Measurements from ENCODE around the gene HDAC4.

HDAC4 gene

GRCh38 chr2:239365071-239365781 lies 35.6 kb downstream of the HDAC4 start:
- H3K4me3 ChIP-seq (ENCODE audit: low read depth, low read length) = no peak overlapping the region
- H3K36me3 ChIP-seq (ENCODE audit: control insufficient read depth in 1 of 2, insufficient read depth in 2 of 2, low read length in 2 of 2) = no peaks in the 10 kb centered on the region
- H2BK120ac ChIP-seq (ENCODE audit: insufficient read depth, low read length, poor library complexity) = no peak overlapping the region
- H4K12ac ChIP-seq (ENCODE audit: low read depth, low read length) = no peak overlapping the region
- peaks cover 7% of the 10 kb centered on the region for H3K9me3 ChIP-seq (ENCODE audit: insufficient read depth, low read depth, low read length)
- no peak overlapping the region for H3K14ac ChIP-seq (ENCODE audit: low read length)
- no peak for DNase-seq
- H2BK5ac ChIP-seq (ENCODE audit: low read depth, low read length, poor library complexity) = no peak overlapping the region
- H3K27me3 ChIP-seq (ENCODE audit: insufficient read depth, low read length) = no peaks in the 10 kb centered on the region
- H2AFZ ChIP-seq (ENCODE audit: insufficient read depth, low read length, poor library complexity) = no peak overlapping the region
- H3K18ac ChIP-seq (ENCODE audit: low read length) = no peak overlapping the region
- no peak overlapping the region for H3K4me2 ChIP-seq (ENCODE audit: low read length)
- WGBS (ENCODE audit: extremely low coverage, insufficient coverage, insufficient read length) = no CpG with 5 or more reads among the region's 11 CpGs
- H3K4ac ChIP-seq (ENCODE audit: low read depth, low read length) = no peak overlapping the region
- H2AK5ac ChIP-seq (ENCODE audit: low read length) = no peak overlapping the region
- no peak overlapping the region for H3K27ac ChIP-seq (ENCODE audit: low read depth, low read length)
- H3K79me2 ChIP-seq (ENCODE audit: control insufficient read depth, insufficient read depth, low read length, poor library complexity) = no peaks in the 10 kb centered on the region
- no peak overlapping the region for H3K9ac ChIP-seq (ENCODE audit: low read length)
- H2BK12ac ChIP-seq (ENCODE audit: low read length) = no peak overlapping the region
- no peaks in the 10 kb centered on the region for H3K79me1 ChIP-seq (ENCODE audit: low read length)
- peaks cover 20 to 25% of the 10 kb centered on the region in 2 experiments for H3K4me1 ChIP-seq (ENCODE audit: control insufficient read depth in 1 of 2, insufficient read depth in 2 of 2, low read length in 2 of 2)
- no peak overlapping the region for H4K91ac ChIP-seq (ENCODE audit: low read depth, low read length)
- H3K23ac ChIP-seq (ENCODE audit: low read length) = no peak overlapping the region
- no peak overlapping the region for H4K8ac ChIP-seq (ENCODE audit: low read depth, low read length)

GRCh38 chr2:239363946-239364637 lies 36.7 kb downstream of the HDAC4 start:
- H2BK5ac ChIP-seq (ENCODE audit: low read depth, low read length, poor library complexity) = no peak overlapping the region
- peaks cover 23 to 24% of the 10 kb centered on the region in 2 experiments for H3K4me1 ChIP-seq (ENCODE audit: control insufficient read depth in 1 of 2, insufficient read depth in 2 of 2, low read length in 2 of 2)

GRCh38 chr2:239362507-239362906 lies 38.3 kb downstream of the HDAC4 start:
- Histone ChIP-seq H4K91ac (ENCODE audit: low read depth, low read length) (no peak overlapping the region), H2AFZ (ENCODE audit: insufficient read depth, low read length, poor library complexity) (no peak overlapping the region), H3K9ac (ENCODE audit: low read length) (no peak overlapping the region), H3K4ac (ENCODE audit: low read depth, low read length) (no peak overlapping the region), H3K14ac (ENCODE audit: low read length) (no peak overlapping the region), H3K4me3 (ENCODE audit: low read depth, low read length) (no peak overlapping the region), H2BK12ac (ENCODE audit: low read length) (no peak overlapping the region), H3K27ac (ENCODE audit: low read depth, low read length) (no peak overlapping the region), H3K79me2 (ENCODE audit: control insufficient read depth, insufficient read depth, low read length, poor library complexity) (no peaks in the 10 kb centered on the region), H2BK5ac (ENCODE audit: low read depth, low read length, poor library complexity) (no peak overlapping the region), H3K4me1 (ENCODE audit: control insufficient read depth in 1 of 2, insufficient read depth in 2 of 2, low read length in 2 of 2) (peaks cover 12 to 14% of the 10 kb centered on the region in 2 experiments), H4K8ac (ENCODE audit: low read depth, low read length) (no peak overlapping the region), H3K18ac (ENCODE audit: low read length) (no peak overlapping the region), H3K9me3 (ENCODE audit: insufficient read depth, low read depth, low read length) (peaks cover 6% of the 10 kb centered on the region), H3K36me3 (ENCODE audit: control insufficient read depth in 1 of 2, insufficient read depth in 2 of 2, low read length in 2 of 2) (no peaks in the 10 kb centered on the region), H4K12ac (ENCODE audit: low read depth, low read length) (no peak overlapping the region), H2BK120ac (ENCODE audit: insufficient read depth, low read length, poor library complexity) (no peak overlapping the region), H3K79me1 (ENCODE audit: low read length) (no peaks in the 10 kb centered on the region), H2AK5ac (ENCODE audit: low read length) (no peak overlapping the region), H3K4me2 (ENCODE audit: low read length) (no peak overlapping the region), H3K27me3 (ENCODE audit: insufficient read depth, low read length) (no peaks in the 10 kb centered on the region), H3K23ac (ENCODE audit: low read length) (no peak overlapping the region)
- DNase-seq = no peak
- WGBS (ENCODE audit: extremely low coverage, insufficient coverage, insufficient read length) = no CpG with 5 or more reads among the region's 4 CpGs

More at GRCh38 chr2:239363946-239364637, 36.7 kb downstream of the HDAC4 start:
- H4K91ac ChIP-seq (ENCODE audit: low read depth, low read length) = no peak overlapping the region
- H3K23ac ChIP-seq (ENCODE audit: low read length) = no peak overlapping the region
- no CpG with 5 or more reads among the region's 21 CpGs for WGBS (ENCODE audit: extremely low coverage, insufficient coverage, insufficient read length)
- H3K27me3 ChIP-seq (ENCODE audit: insufficient read depth, low read length) = no peaks in the 10 kb centered on the region
- H3K18ac ChIP-seq (ENCODE audit: low read length) = no peak overlapping the region
- H3K9me3 ChIP-seq (ENCODE audit: insufficient read depth, low read depth, low read length) = peaks cover 7% of the 10 kb centered on the region
- H2AK5ac ChIP-seq (ENCODE audit: low read length) = no peak overlapping the region
- no peak overlapping the region for H2BK120ac ChIP-seq (ENCODE audit: insufficient read depth, low read length, poor library complexity)
- no peak overlapping the region for H3K27ac ChIP-seq (ENCODE audit: low read depth, low read length)
- no peak overlapping the region for H4K8ac ChIP-seq (ENCODE audit: low read depth, low read length)
- DNase-seq = no peak
- H3K4me2 ChIP-seq (ENCODE audit: low read length) = no peak overlapping the region
- H3K4me3 ChIP-seq (ENCODE audit: low read depth, low read length) = no peak overlapping the region
- H3K9ac ChIP-seq (ENCODE audit: low read length) = no peak overlapping the region
- H3K4ac ChIP-seq (ENCODE audit: low read depth, low read length) = no peak overlapping the region
- H4K12ac ChIP-seq (ENCODE audit: low read depth, low read length) = no peak overlapping the region
- no peak overlapping the region for H3K14ac ChIP-seq (ENCODE audit: low read length)
- H3K79me2 ChIP-seq (ENCODE audit: control insufficient read depth, insufficient read depth, low read length, poor library complexity) = no peaks in the 10 kb centered on the region
- H3K79me1 ChIP-seq (ENCODE audit: low read length) = no peaks in the 10 kb centered on the region
- no peaks in the 10 kb centered on the region for H3K36me3 ChIP-seq (ENCODE audit: control insufficient read depth in 1 of 2, insufficient read depth in 2 of 2, low read length in 2 of 2)
- H2BK12ac ChIP-seq (ENCODE audit: low read length) = no peak overlapping the region
- H2AFZ ChIP-seq (ENCODE audit: insufficient read depth, low read length, poor library complexity) = no peak overlapping the region

GRCh38 chr2:239361311-239361642 lies 39.5 kb downstream of the HDAC4 start:
- Histone ChIP-seq H3K23ac (ENCODE audit: low read length) (no peak overlapping the region), H3K4me1 (ENCODE audit: control insufficient read depth in 1 of 2, insufficient read depth in 2 of 2, low read length in 2 of 2) (peaks cover 12 to 14% of the 10 kb centered on the region in 2 experiments), H3K14ac (ENCODE audit: low read length) (no peak overlapping the region), H3K4me2 (ENCODE audit: low read length) (no peak overlapping the region), H3K79me2 (ENCODE audit: control insufficient read depth, insufficient read depth, low read length, poor library complexity) (no peaks in the 10 kb centered on the region), H3K27ac (ENCODE audit: low read depth, low read length) (no peak overlapping the region), H2BK5ac (ENCODE audit: low read depth, low read length, poor library complexity) (no peak overlapping the region), H2AK5ac (ENCODE audit: low read length) (no peak overlapping the region), H3K27me3 (ENCODE audit: insufficient read depth, low read length) (no peaks in the 10 kb centered on the region), H3K9ac (ENCODE audit: low read length) (no peak overlapping the region), H3K4me3 (ENCODE audit: low read depth, low read length) (no peak overlapping the region), H4K91ac (ENCODE audit: low read depth, low read length) (no peak overlapping the region), H3K18ac (ENCODE audit: low read length) (no peak overlapping the region), H2BK120ac (ENCODE audit: insufficient read depth, low read length, poor library complexity) (no peak overlapping the region), H4K12ac (ENCODE audit: low read depth, low read length) (no peak overlapping the region), H3K9me3 (ENCODE audit: insufficient read depth, low read depth, low read length) (peaks cover 6% of the 10 kb centered on the region), H3K79me1 (ENCODE audit: low read length) (no peaks in the 10 kb centered on the region), H3K36me3 (ENCODE audit: control insufficient read depth in 1 of 2, insufficient read depth in 2 of 2, low read length in 2 of 2) (no peaks in the 10 kb centered on the region), H2BK12ac (ENCODE audit: low read length) (no peak overlapping the region), H3K4ac (ENCODE audit: low read depth, low read length) (no peak overlapping the region), H2AFZ (ENCODE audit: insufficient read depth, low read length, poor library complexity) (no peak overlapping the region), H4K8ac (ENCODE audit: low read depth, low read length) (no peak overlapping the region)
- no peak for DNase-seq
- no CpG with 5 or more reads among the region's 3 CpGs for WGBS (ENCODE audit: extremely low coverage, insufficient coverage, insufficient read length)
